ENCODE data around the gene TRIM37.
"Not testable (repeated sequence)": the region's sequence is repeated elsewhere in the genome, so short reads cannot be mapped to it uniquely, and the experiment has no call there.

TRIM37 gene

GRCh38 chr17:59106463-59107305, at the start of gene TRIM37:
TRIM37 (minus strand) TSS chr17:59106880; CDS start chr17:59106461, 419 bp downstream.
- peak; percentile 94 for DNase-seq (ENCODE audit: low spot score)

- DNase-seq (ENCODE audit: low spot score), result peak; percentile 100
These were observed 48.9 kb upstream of the TRIM37 start, which contains the start of gene PRR11 for GRCh38 chr17:59155439-59156177. PRR11 (plus strand) TSS chr17:59155746; CDS start chr17:59169753, 14,007 bp downstream.

- DNase-seq (ENCODE audit: low spot score), result no peak
These were observed 48.2 kb upstream of the TRIM37 start, which contains the start of gene SKA2 for GRCh38 chr17:59154721-59155438. SKA2 (minus strand) TSS chr17:59155186; CDS start chr17:59155163, 23 bp downstream.

- DNase-seq (ENCODE audit: low spot score), result no peak
These were observed 47.6 kb upstream of the TRIM37 start for GRCh38 chr17:59154292-59154720.

GRCh38 chr17:59152925-59153324, 46.2 kb upstream of the TRIM37 start:
- DNase-seq (ENCODE audit: low spot score), result no peak

GRCh38 chr17:59151591-59151990, 44.9 kb upstream of the TRIM37 start:
- no peak for DNase-seq (ENCODE audit: low spot score)

GRCh38 chr17:59151006-59151405, 44.3 kb upstream of the TRIM37 start:
- DNase-seq (ENCODE audit: low spot score), result no peak

GRCh38 chr17:59149841-59150511, 43.3 kb upstream of the TRIM37 start:
- no peak for DNase-seq (ENCODE audit: low spot score)

GRCh38 chr17:59149051-59149450, 42.4 kb upstream of the TRIM37 start:
- DNase-seq (ENCODE audit: low spot score), result no peak

- DNase-seq (ENCODE audit: low spot score), result no peak
These were observed 39.0 kb upstream of the TRIM37 start for GRCh38 chr17:59145571-59146096.

GRCh38 chr17:59141860-59142259, 35.2 kb upstream of the TRIM37 start:
- no peak for DNase-seq (ENCODE audit: low spot score)

- no peak for DNase-seq (ENCODE audit: low spot score)
These were observed 33.3 kb upstream of the TRIM37 start for GRCh38 chr17:59139939-59140338.

GRCh38 chr17:59138339-59138738, 31.7 kb upstream of the TRIM37 start:
- DNase-seq (ENCODE audit: low spot score), result not testable (repeated sequence)

GRCh38 chr17:59131131-59131530, 24.5 kb upstream of the TRIM37 start:
- no peak for DNase-seq (ENCODE audit: low spot score)

GRCh38 chr17:59129814-59130213, 23.1 kb upstream of the TRIM37 start:
- no peak for DNase-seq (ENCODE audit: low spot score)

- no peak for DNase-seq (ENCODE audit: low spot score)
These were observed 20.2 kb upstream of the TRIM37 start for GRCh38 chr17:59126809-59127417.

- no peak for DNase-seq (ENCODE audit: low spot score)
These were observed 18.0 kb upstream of the TRIM37 start for GRCh38 chr17:59124665-59125064.

- no peak for DNase-seq (ENCODE audit: low spot score)
These were observed 15.3 kb upstream of the TRIM37 start for GRCh38 chr17:59121901-59122480.

GRCh38 chr17:59115474-59115873, 8.8 kb upstream of the TRIM37 start:
- no peak for DNase-seq (ENCODE audit: low spot score)

GRCh38 chr17:59111539-59111938, 4.9 kb upstream of the TRIM37 start:
- DNase-seq (ENCODE audit: low spot score), result no peak

- no peak for DNase-seq (ENCODE audit: low spot score)
These were observed 4.3 kb upstream of the TRIM37 start for GRCh38 chr17:59110973-59111372.
